WERI-Rb-1 (cell line): ENCODE data around the gene EMILIN2.

Experiments used
- DNase-seq: peaks from one replicate; pipeline ENCODE4 v3.0.0-alpha.2; 2020
- H3K27ac ChIP-seq: fragments of 250-450 bp; sonication (Bioruptor Pico); 2 replicates; pipeline ENCODE4 v1.5.1; 2020; ENCODE audit warnings: mild to moderate bottlenecking, moderate library complexity
- H3K27me3 ChIP-seq: fragments of 250-450 bp; sonication (Bioruptor Pico); 2 replicates; pipeline ENCODE4 v1.5.1; 2021; ENCODE audit warnings: mild to moderate bottlenecking, low read depth, moderate library complexity; ENCODE audit not compliant: insufficient read depth, severe bottlenecking
- H3K36me3 ChIP-seq: fragments of 250-450 bp; sonication (Bioruptor Pico); 2 replicates; pipeline ENCODE4 v1.5.1; 2020; ENCODE audit warnings: mild to moderate bottlenecking, moderate library complexity
- H3K4me3 ChIP-seq: 2 replicates; pipeline ENCODE4 v1.5.1; 2011; ENCODE audit warnings: low read depth, mild to moderate bottlenecking, control low read depth, low read length
- H3K9me3 ChIP-seq: fragments of 250-450 bp; sonication (Bioruptor Pico); 2 replicates; pipeline ENCODE4 v1.5.1; 2021; ENCODE audit warnings: mild to moderate bottlenecking, moderate library complexity; ENCODE audit not compliant: severe bottlenecking
- TF ChIP-seq, protein P1 (sequence below): IDR thresholded peaks from 2 replicates; pipeline ENCODE4 v1.5.1; 2011; ENCODE audit warnings: low read depth, mild to moderate bottlenecking, control low read depth, inconsistent platforms, low read length

The EMILIN2 gene

DNA sequence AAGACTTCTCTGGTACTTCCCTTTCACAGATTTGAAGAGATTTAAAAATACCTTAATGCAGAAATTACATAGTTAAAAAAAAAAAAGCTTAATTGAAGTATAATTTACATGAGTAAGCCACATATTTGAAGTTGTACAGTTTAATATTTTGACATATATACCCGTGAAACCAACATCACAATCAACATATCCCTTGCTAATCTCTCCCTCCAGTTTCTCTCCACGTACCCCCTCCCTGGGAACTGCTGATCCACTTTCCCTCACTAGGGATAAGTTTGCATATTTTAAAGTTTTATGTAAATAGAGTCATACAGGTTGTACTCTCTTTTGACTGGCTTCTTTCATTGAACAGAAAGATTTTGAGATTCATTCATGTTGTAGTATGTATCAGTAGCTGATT lies 22.4 kb downstream of the EMILIN2 start:
- Histone ChIP-seq H3K9me3 (no peaks in the 10 kb centered on the region), H3K36me3 (no peaks in the 10 kb centered on the region), H3K27me3 (no peaks in the 10 kb centered on the region), H3K4me3 (no peak overlapping the region), H3K27ac (no peak overlapping the region)
- TF ChIP-seq, protein P1, sequence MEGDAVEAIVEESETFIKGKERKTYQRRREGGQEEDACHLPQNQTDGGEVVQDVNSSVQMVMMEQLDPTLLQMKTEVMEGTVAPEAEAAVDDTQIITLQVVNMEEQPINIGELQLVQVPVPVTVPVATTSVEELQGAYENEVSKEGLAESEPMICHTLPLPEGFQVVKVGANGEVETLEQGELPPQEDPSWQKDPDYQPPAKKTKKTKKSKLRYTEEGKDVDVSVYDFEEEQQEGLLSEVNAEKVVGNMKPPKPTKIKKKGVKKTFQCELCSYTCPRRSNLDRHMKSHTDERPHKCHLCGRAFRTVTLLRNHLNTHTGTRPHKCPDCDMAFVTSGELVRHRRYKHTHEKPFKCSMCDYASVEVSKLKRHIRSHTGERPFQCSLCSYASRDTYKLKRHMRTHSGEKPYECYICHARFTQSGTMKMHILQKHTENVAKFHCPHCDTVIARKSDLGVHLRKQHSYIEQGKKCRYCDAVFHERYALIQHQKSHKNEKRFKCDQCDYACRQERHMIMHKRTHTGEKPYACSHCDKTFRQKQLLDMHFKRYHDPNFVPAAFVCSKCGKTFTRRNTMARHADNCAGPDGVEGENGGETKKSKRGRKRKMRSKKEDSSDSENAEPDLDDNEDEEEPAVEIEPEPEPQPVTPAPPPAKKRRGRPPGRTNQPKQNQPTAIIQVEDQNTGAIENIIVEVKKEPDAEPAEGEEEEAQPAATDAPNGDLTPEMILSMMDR, result no peak
- no peak for DNase-seq

DNA sequence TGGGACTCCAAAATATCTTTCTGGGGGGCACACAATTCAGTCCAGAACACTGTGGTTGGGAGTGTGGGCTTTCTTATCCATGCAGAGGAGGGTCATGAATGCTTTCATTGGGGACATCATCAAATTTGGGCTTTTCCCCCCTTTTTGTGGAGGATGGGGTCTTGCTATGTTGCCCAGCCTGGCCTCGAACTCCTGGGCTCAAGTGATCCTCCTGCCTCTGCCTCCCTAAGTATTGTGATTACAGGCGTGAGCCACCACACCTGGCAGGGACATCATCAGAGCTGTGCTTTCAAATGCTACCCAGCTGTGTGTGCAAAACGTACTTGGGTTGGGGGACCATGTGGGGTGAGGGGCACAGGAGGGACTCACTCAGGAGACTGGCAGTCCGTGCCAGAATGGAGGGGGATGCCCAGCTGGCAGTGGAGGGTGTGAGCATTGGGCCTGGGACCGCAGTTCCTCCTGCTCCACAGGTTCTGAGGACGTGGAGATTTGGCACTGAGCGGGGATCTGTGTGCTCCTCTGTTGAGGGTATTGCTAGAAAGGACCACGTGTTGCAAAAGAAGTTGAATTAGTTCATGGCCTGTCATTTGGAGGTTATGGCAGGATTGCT lies 24.4 kb downstream of the EMILIN2 start:
- H3K9me3 ChIP-seq, result no peaks in the 10 kb centered on the region
- DNase-seq, result no peak
- H3K27ac ChIP-seq, result no peak overlapping the region
- no peak overlapping the region for H3K4me3 ChIP-seq
- TF ChIP-seq, protein P1, result no peak
- H3K27me3 ChIP-seq, result no peaks in the 10 kb centered on the region
- no peaks in the 10 kb centered on the region for H3K36me3 ChIP-seq

DNA sequence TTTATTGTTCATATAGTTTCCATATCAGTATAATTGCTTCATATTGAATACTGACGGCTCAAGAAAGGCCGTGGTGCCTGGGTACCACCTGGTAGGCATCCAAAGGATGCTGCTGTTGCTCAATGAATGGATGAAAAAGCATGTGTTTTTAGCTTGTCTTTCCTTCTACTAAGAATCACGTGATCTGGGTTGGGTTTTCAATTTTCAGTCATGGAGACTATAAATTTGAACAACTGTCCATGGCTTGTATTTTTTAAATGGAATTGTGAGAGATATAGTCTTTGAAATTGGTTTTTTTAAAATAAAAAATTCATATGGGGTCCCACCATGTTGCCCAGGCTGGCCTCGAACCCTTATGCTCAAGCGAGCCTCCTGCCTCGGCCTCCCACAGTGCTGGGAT lies 25.3 kb downstream of the EMILIN2 start:
- H3K27ac ChIP-seq, result no peak overlapping the region
- no peak overlapping the region for H3K4me3 ChIP-seq
- H3K36me3 ChIP-seq, result no peaks in the 10 kb centered on the region
- TF ChIP-seq, protein P1, result no peak
- no peaks in the 10 kb centered on the region for H3K9me3 ChIP-seq
- H3K27me3 ChIP-seq, result no peaks in the 10 kb centered on the region
- DNase-seq, result no peak

DNA sequence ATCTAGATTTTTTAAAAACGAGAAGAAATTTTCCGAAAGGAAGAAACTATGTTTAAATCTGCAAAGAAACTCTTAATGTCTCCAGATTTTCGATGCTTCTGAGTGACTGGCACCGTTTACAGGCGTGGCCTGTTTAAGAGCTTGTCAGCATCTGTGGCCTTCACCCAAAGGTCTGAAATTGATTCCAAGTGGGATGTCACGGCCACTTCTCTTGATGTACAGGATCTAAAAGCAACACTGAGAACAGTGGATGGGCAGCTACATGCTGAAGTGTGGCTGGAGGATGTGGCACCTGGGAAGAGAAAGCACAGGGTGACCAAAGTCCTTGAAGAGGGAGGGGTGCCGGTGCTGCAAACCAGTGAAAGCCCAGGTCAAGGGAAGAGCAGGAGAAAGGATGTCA lies 28.0 kb downstream of the EMILIN2 start:
- Histone ChIP-seq H3K36me3 (no peaks in the 10 kb centered on the region), H3K9me3 (no peaks in the 10 kb centered on the region), H3K27me3 (no peaks in the 10 kb centered on the region), H3K27ac (no peak overlapping the region), H3K4me3 (no peak overlapping the region)
- no peak for DNase-seq
- TF ChIP-seq, protein P1, result no peak

DNA sequence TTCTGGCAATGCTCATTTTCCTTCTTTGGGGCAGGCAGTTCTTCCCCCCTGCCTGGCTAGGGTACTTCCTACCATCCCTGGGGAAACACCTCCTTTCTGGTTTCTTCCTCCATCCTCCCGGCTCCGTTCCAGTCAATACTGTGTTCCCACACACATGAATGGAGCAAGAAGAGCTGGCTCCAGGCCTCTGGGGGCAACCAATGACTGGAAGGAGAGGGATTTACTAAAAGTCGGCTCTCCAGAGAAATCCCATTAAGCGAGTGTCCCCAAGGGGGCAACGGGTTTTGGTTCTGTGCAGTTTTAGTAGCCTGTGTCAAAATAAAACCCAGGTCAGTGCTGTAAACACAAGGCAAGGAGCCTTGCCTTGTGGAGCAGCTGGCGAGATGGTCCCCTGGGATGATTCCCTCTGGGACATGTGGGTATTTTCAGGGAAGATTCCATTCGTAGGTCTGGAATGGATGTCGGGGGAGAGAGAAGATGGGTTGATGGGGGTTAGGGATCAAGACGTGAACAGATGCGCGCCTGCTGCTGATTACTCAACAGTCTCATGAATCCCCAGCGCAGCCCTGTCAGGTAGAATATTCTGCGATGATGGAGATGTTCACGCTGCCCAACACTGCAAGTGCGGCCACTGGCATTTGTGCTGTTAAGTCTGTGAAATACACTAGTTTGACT lies 32.0 kb downstream of the EMILIN2 start:
- no peaks in the 10 kb centered on the region for H3K36me3 ChIP-seq
- H3K4me3 ChIP-seq, result no peak overlapping the region
- no peak for DNase-seq
- H3K27me3 ChIP-seq, result no peaks in the 10 kb centered on the region
- TF ChIP-seq, protein P1, result no peak
- no peaks in the 10 kb centered on the region for H3K9me3 ChIP-seq
- no peak overlapping the region for H3K27ac ChIP-seq

DNA sequence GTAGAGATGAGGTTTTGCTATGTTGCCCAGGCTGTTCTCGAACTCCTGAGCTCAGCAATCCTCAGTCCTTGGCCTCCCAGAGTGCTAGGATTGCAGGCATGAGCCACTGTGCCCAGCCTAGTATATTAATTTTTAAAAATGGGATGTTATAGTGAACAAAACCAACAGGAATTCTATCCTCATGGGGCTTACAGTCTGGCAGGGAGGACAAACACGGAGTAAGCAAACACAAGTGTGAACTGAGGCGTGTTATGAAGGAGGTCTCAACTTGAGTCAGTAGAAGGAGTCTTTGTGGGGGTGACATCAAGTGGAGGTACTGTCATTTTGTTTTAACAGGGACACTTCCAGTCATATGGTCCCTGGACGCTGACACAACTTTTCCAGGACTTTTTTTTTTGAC lies 33.1 kb downstream of the EMILIN2 start:
- H3K27me3 ChIP-seq, result no peaks in the 10 kb centered on the region
- no peak overlapping the region for H3K27ac ChIP-seq
- H3K36me3 ChIP-seq, result no peaks in the 10 kb centered on the region
- no peaks in the 10 kb centered on the region for H3K9me3 ChIP-seq
- DNase-seq, result no peak
- TF ChIP-seq, protein P1, result no peak
- H3K4me3 ChIP-seq, result no peak overlapping the region
